Heart left ventricle (tissue), 16 donors: ENCODE results near the gene SPIN2B. TPM values are rescaled to one million over a fixed set of nuclear protein-coding genes. Genes with fewer than 3 reads are reported as not detected.
"Not testable (repeated sequence)": the region's sequence is repeated elsewhere in the genome, so short reads cannot be mapped to it uniquely, and the experiment has no call there.

ENCODE experiments used
- ATAC-seq, 4 donors: fragments of 200-7000 bp; cut with Tn5 transposase; one replicate each; pipeline ENCODE4 v1.9.1; 2020 to 2022; ENCODE audit warnings: moderate library complexity in 4 of 4, mild to moderate bottlenecking in 3 of 4, moderate number of reproducible peaks in 1 of 4
- DNase-seq, 5 donors: peaks; one replicate each; pipeline ENCODE4 v3.0.0-alpha.2; 2020
- H3K27ac ChIP-seq, 12 donors: fragments of 200-600 bp; sonication (generic) in 4 of 12; one replicate each; pipeline versions ENCODE4 v1.5.0 to v1.8.0; 2016 to 2022; ENCODE audit warnings: mild to moderate bottlenecking in 2 of 12
- H3K27me3 ChIP-seq, 9 donors: fragments of 200-600 bp; sonication (generic) in 2 of 9; one replicate each; pipeline versions ENCODE4 v1.5.1 to v1.8.0; 2016 to 2022; ENCODE audit warnings: mild to moderate bottlenecking in 3 of 9
- H3K36me3 ChIP-seq, 9 donors: fragments of 200-600 bp; sonication (generic) in 2 of 9; one replicate each; pipeline versions ENCODE4 v1.5.0 to v1.8.0; 2018 to 2022; ENCODE audit warnings: mild to moderate bottlenecking in 2 of 9
- H3K4me1 ChIP-seq, 12 donors: fragments of 200-600 bp; sonication (generic) in 4 of 12; one replicate each; pipeline versions ENCODE4 v1.5.0 to v1.8.0; 2016 to 2022; ENCODE audit warnings: mild to moderate bottlenecking in 3 of 12
- H3K4me3 ChIP-seq, 12 donors: fragments of 200-600 bp; sonication (generic) in 4 of 12; one replicate each; pipeline versions ENCODE4 v1.5.0 to v1.8.0; 2017 to 2022; ENCODE audit warnings: mild to moderate bottlenecking in 9 of 12, moderate library complexity in 4 of 12
- H3K9me3 ChIP-seq, 12 donors: fragments of 200-600 bp; sonication (generic) in 4 of 12; one replicate each; pipeline versions ENCODE4 v1.5.0 to v1.8.0; 2016 to 2022; ENCODE audit warnings: mild to moderate bottlenecking in 1 of 12
- POLR2A ChIP-seq, 2 donors: fragments of 450-650 bp; IDR thresholded peaks; one replicate each; pipeline ENCODE4 v1.6.1; 2017; ENCODE audit warnings: antibody characterized with exemption in 2 of 2, mild to moderate bottlenecking in 2 of 2, moderate library complexity in 2 of 2
- WGBS, 4 donors: extraction: QIAGEN DNeasy Blood & Tissue Kit in 2 of 4; methylation state at CpG; one replicate each; pipeline versions ENCODE4 v1.1.5 to v1.1.7; 2013 to 2018; 5-methylcytosine and 5-hydroxymethylcytosine counted together
- intact Hi-C, 10 donors: fragments of 100-400 bp; cut with DNase I; formaldehyde crosslinking; loops; one replicate each; pipeline versions ENCODE4 v1.11.1 to v1.14.2; 2022
- polyA plus RNA-seq, 2 donors: library from polyadenylated mRNA; stranded (reverse); fragments of 200-250 nt; gene quantifications; one replicate each; pipeline ENCODE4 v1.2.3, GENCODE V29; 2013
- total RNA-seq, 9 donors: library from RNA; depleted of rRNA in 2 of 9; stranded (reverse); fragments of >200 nt in 2 of 9; fragmentation: NEBNext Ultra II Directional in 3 of 9; extraction: Animal tissue kit (Norgen Biotek cat#: 25700) in 3 of 9; gene quantifications; one replicate each; pipeline versions ENCODE4 v1.1.0 to v1.2.4, GENCODE V29; 2016 to 2023
- TF ChIP-seq, protein P1 (sequence below), 12 donors: fragments of 200-600 bp; sonication (generic) in 4 of 12; IDR thresholded peaks; one replicate each; pipeline versions ENCODE4 v1.5.0 to v1.8.0; 2018 to 2022; ENCODE audit warnings: antibody characterized with exemption in 12 of 12, mild to moderate bottlenecking in 5 of 12
- donor health status: ischemic (EF 13 %, LVEDD 7.1; RV severe dilation, severe dysfunction).
- donor health status: healthy with polysubstance abuse.
- donor health status: DM: no; HTN: yes; CAD: no.
- donor health status: DM: no; HTN: no; CAD: no.
- donor health status: ischemic (EF 25% LVEDD 6.9; RV normal size, moderate dysfunction).
- donor health status: ischemic (EF 25% LVEDD 5.7; RV mildly dilated, moderate dysfunction).
- donor health status: healthy.
- donor health status: DM: yes; HTN: yes; CAD: no.
- donor health status: ischemic (EF 35%, LVEDD 5.7; RV mildly dilated, moderate dysfunction).
- donor health status: nonischemic (EF 11% LVEDD 7.7; RV severe dilation, severe dysfunction).
- donor health status: DM: yes; HTN: yes; CAD: no.
- donor health status: PGD.
- donor health status: ischemic (EF 29% LVEDD 5.4; RV normal size, mild dysfunction).
- donor health status: nonischemic (EF 23%, LVEDD 6.1; RV moderate dilation, normal function).

Gene SPIN2B
- total and polyA plus RNA-seq, 11 donors, result 6.1 to 11.2 (median 7.8) TPM

DNA sequence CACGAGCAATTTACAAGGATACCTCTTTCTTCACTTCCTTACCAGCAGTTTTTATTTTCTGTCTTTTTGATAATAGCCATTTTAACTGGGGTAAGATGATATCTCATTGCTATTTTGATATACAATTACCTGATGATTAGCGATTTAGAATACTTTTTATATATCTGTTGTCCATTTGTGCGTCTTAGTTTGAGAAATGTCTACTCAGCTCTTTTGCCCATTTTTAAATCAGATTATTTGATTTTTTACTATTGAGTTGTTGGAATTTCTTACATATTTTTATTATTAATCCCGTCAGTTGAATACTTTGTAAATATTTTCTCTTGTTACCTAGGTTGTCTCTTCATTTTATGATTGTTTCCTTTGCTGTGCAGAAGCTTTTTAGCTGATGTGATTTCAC is 17.3 kb upstream of the SPIN2B start:
- H3K4me3 ChIP-seq, result no peak overlapping the region
- H3K4me1 ChIP-seq, result no peaks in the 10 kb centered on the region
- 70 to 97% (median 84%) methylated on average over 4 of the region's 4 CpGs for WGBS, 4 donors
- DNase-seq (no peak), ATAC-seq (no peak)
- H3K27ac ChIP-seq, result no peak overlapping the region
- H3K9me3 ChIP-seq, result no peaks in the 10 kb centered on the region
- no peaks in the 10 kb centered on the region for H3K36me3 ChIP-seq
- TF ChIP-seq, protein P1, sequence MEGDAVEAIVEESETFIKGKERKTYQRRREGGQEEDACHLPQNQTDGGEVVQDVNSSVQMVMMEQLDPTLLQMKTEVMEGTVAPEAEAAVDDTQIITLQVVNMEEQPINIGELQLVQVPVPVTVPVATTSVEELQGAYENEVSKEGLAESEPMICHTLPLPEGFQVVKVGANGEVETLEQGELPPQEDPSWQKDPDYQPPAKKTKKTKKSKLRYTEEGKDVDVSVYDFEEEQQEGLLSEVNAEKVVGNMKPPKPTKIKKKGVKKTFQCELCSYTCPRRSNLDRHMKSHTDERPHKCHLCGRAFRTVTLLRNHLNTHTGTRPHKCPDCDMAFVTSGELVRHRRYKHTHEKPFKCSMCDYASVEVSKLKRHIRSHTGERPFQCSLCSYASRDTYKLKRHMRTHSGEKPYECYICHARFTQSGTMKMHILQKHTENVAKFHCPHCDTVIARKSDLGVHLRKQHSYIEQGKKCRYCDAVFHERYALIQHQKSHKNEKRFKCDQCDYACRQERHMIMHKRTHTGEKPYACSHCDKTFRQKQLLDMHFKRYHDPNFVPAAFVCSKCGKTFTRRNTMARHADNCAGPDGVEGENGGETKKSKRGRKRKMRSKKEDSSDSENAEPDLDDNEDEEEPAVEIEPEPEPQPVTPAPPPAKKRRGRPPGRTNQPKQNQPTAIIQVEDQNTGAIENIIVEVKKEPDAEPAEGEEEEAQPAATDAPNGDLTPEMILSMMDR (IDR thresholded peaks at IDR 0.05), result no peak
- TF ChIP-seq POLR2A (IDR thresholded peaks at IDR 0.05), result no peak
- no peaks in the 10 kb centered on the region for H3K27me3 ChIP-seq
- intact Hi-C loops, result no loop called here

- DNase-seq (no peak), ATAC-seq (no peak)
- Histone ChIP-seq H3K4me3 (peak overlapping the region in 7 of 12 donors; percentile 16 to 45 (median 29)), H3K27me3 (no peaks in the 10 kb centered on the region), H3K36me3 (no peaks in the 10 kb centered on the region), H3K4me1 (no peaks in the 10 kb centered on the region), H3K9me3 (no peaks in the 10 kb centered on the region), H3K27ac (no peak overlapping the region)
- no peak for TF ChIP-seq POLR2A (IDR thresholded peaks at IDR 0.05)
- TF ChIP-seq, protein P1 (IDR thresholded peaks at IDR 0.05), result no peak
- intact Hi-C loops, result no loop called here
- 71 to 76% (median 73%) methylated on average over 1 of the region's 1 CpG for WGBS, 4 donors
Measured at GRCh38 chrX:57137501-57137900, 16.2 kb upstream of the SPIN2B start.

DNA sequence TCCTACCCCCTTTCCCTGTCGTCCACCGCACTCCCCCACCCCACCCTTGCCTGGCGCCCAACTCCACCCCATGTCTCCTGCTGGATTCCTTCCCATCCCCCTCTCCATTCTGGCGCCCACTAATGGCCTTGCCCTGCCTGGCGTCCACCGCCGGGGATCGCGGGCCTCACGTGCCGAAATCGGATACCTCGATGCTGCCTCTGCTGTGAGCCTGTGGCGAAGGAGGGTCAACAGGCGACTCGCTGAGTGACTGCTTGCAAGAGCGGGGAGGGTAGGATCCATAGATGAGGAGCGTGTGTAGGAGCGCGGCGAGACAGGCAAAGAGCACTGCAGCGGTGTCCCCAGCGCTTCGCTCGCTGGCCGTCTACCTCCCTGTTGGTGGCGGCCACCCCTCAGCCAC is 15.7 kb upstream of the SPIN2B start, which contains the start of gene SPIN2A:
SPIN2A (minus strand) TSS at position 325 of the 400 bp plus-strand sequence. CDS start 800 bp downstream, outside the sequence.
- WGBS, 4 donors, result 40 to 58% (median 49%) methylated on average over 26 to 27 of the region's 27 CpGs
- H3K4me1 ChIP-seq, H3K27me3 ChIP-seq, H3K36me3 ChIP-seq, H3K27ac ChIP-seq, H3K9me3 ChIP-seq, intact Hi-C loops: not testable (repeated sequence)
- peak in 1 of 5 donors; percentile 17 for DNase-seq
- ATAC-seq, result peak in 3 of 4 donors; percentile 45 to 56 (median 51)
- H3K4me3 ChIP-seq, result peak within 1 kb of the TSS in 7 of 12 donors; percentile 16 to 45 (median 29)

DNA sequence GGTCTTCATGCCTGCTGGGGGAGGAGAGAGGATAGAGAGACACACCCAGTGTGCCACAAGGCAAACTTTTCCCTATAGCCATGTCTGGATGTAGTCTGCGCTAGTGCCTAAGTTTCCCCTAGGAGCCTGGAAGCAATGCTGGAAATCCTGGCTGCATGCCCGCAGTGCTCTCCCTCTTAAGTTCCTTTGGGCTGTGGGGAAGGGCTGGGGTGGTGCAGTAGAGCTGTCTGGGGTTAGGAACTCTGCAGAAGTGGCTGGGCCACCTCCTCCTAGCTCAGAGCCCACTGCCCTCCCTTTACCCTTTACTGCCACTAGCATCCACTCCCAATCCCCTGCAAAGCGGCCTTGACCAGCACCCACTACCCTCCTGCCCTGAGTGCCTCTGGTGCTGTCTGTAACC is 15.2 kb upstream of the SPIN2B start:
- intact Hi-C loops, H3K27me3 ChIP-seq, H3K9me3 ChIP-seq, H3K4me1 ChIP-seq, H3K27ac ChIP-seq, DNase-seq, H3K36me3 ChIP-seq: not testable (repeated sequence)
- 75 to 100% (median 83%) methylated on average over 1 of the region's 3 CpGs for WGBS, 4 donors
- peak overlapping the region in 2 of 12 donors; percentile 24 to 34 for H3K4me3 ChIP-seq
- peak in 1 of 4 donors; percentile 42 for ATAC-seq

DNA sequence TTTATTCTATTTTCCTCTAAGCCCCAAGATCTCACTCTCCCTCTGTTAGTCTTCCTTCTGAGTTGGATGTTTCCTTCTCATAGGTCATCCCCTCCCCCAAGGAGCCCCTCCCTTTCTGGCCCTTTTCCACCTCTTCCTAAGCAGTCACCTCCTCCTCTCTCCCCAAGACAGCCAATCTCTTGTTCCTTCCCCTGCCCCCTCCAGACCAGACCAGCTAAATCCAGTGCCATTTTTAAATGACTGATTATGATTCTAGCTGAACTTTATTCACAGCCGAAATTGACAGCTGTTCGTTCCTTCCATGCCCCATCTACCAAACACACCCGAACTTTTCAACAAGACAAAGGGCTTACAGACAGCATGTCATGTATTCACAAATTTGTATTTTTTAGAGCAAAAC is 13.9 kb upstream of the SPIN2B start:
- Histone ChIP-seq H3K9me3 (no peaks in the 10 kb centered on the region), H3K27ac (no peak overlapping the region), H3K4me3 (no peak overlapping the region), H3K4me1 (no peaks in the 10 kb centered on the region), H3K27me3 (no peaks in the 10 kb centered on the region), H3K36me3 (no peaks in the 10 kb centered on the region)
- no peak for DNase-seq
- intact Hi-C loops, result no loop called here
- WGBS, 4 donors, result 81 to 98% (median 90%) methylated on average over 3 of the region's 3 CpGs
- ATAC-seq, result no peak
- TF ChIP-seq POLR2A (IDR thresholded peaks at IDR 0.05), result no peak
- TF ChIP-seq, protein P1 (IDR thresholded peaks at IDR 0.05), result no peak
